ENCODE measurements around the gene MON1A. TPM values are rescaled to one million over a fixed set of nuclear protein-coding genes. Genes with fewer than 3 reads are reported as not detected.

The MON1A gene
- total and polyA plus RNA-seq, 2 of the 8 experiments (the other 6 are each of a cell fraction or from before 2014, with no cell fraction given) = 10.3 to 14.1 TPM

DNA sequence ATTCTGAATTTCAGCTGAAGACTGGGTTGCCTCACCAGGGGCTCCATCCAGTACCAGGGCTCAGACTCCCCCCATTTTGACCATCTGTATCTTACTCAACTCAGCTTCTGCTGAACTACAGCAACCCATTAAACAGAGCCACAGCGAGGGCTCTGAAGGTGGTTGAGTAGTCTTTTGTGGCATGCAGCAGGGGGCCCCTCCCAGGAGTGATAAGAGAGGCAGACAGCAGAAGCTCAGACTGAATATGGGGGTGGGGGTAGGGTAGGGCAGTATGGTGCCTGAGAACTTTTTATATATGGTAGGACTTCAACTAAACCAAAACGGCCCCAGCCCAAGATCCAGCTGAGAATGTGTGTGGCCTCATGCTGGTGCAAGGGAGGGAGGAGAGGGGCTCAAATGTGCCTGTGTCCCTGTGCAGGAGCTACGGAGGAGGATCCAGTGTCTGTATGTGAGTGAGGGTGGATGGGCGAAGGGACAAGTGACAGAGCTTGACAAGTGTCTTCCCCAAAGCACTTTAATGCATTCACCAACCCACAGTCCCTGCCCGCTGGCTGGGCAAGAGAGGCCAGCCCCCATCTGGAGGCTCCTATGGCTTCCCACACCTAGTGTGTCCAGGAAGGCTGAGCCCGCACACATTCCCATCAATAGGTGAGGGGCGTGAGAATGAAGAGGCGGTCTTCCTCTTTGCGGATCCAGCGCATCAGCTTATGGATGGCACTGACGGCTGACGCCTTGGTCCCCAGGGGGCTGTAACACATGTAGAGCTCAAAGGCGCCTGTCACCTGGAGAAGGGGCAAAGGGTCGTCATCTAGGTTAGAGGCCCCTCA is 21.0 kb downstream of the MON1A start:
- Histone ChIP-seq H3K18ac (ENCODE audit: extremely low read depth, low read length) (no peak overlapping the region), H3K36me3 (ENCODE audit: control insufficient read depth in 2 of 4, insufficient read depth in 4 of 4, low read length in 3 of 4) (no peaks in the 10 kb centered on the region), H2BK5ac (ENCODE audit: low read depth, low read length) (no peak overlapping the region), H2BK20ac (ENCODE audit: low read length) (peak overlapping the region; percentile 52; the same call in 1 of the 2 replicates), H2BK120ac (replicated peaks; ENCODE audit: low read depth, low read length) (no peak overlapping the region), H3K9me3 (ENCODE audit: insufficient read depth in 2 of 2, low read depth in 1 of 2, low read length in 1 of 2) (no peaks in the 10 kb centered on the region), H3K56ac (replicated peaks; ENCODE audit: insufficient read length, low read depth, low read length) (no peak overlapping the region), H4K91ac (replicated peaks; ENCODE audit: insufficient read length, low read length) (no peak overlapping the region), H3K4me1 (replicated peaks in 1 of 4; ENCODE audit: control insufficient read depth in 3 of 4, insufficient read depth in 4 of 4, low read length in 3 of 4) (peaks cover 5 to 43% (median 26%) of the 10 kb centered on the region in 4 experiments), H3K4me3 (ENCODE audit: extremely low read depth in 1 of 4, insufficient read depth in 2 of 4, low read depth in 3 of 4, low read length in 4 of 4) (no peak overlapping the region), H4K20me1 (replicated peaks in 1 of 2; ENCODE audit: control insufficient read depth in 1 of 2, insufficient read depth in 2 of 2, low read length in 2 of 2) (peaks cover 0 to 7% of the 10 kb centered on the region in 2 experiments), H3K23ac (ENCODE audit: insufficient read length) (no peak overlapping the region), H4K5ac (ENCODE audit: insufficient read length, low read depth, low read length) (no peak overlapping the region), H2BK15ac (ENCODE audit: low read length) (no peak overlapping the region), H2AK5ac (ENCODE audit: low read depth, low read length) (no peak overlapping the region), H4K8ac (ENCODE audit: extremely low read depth, insufficient read depth, low read length) (no peak overlapping the region; the same call in 1 of the 2 replicates), H3K79me1 (ENCODE audit: low read depth, low read length) (no peaks in the 10 kb centered on the region), H2AFZ (ENCODE audit: low read length) (no peak overlapping the region), H3K4me2 (ENCODE audit: insufficient read depth in 1 of 2, low read depth in 2 of 2, low read length in 2 of 2) (no peak overlapping the region), H3K79me2 (ENCODE audit: control insufficient read depth in 1 of 2, insufficient read depth in 2 of 2, low read length in 2 of 2) (no peaks in the 10 kb centered on the region), H3K14ac (ENCODE audit: insufficient read length) (no peak overlapping the region), H3K27me3 (replicated peaks in 1 of 4; ENCODE audit: control insufficient read depth in 3 of 4, extremely low read depth in 1 of 4, insufficient read depth in 3 of 4, low read length in 3 of 4) (peaks cover 0 to 18% (median 14%) of the 10 kb centered on the region in 4 experiments; a peak in 5 of 7 replicates), H3K27ac (ENCODE audit: low read depth, low read length) (no peak overlapping the region), H3K9ac (replicated peaks in 1 of 4; ENCODE audit: extremely low read depth in 1 of 4, low read depth in 3 of 4, low read length in 3 of 4) (no peak overlapping the region), H3K4ac (replicated peaks; ENCODE audit: insufficient read length, low read depth, low read length) (no peak overlapping the region), H2BK12ac (ENCODE audit: low read depth, low read length) (no peak overlapping the region; the same call in 1 of the 2 replicates), H3K23me2 (ENCODE audit: low read depth, low read length) (peaks cover 8% of the 10 kb centered on the region; the same call in 1 of the 2 replicates)
- FAIRE-seq = no peak
- ChIA-PET CTCF (ENCODE audit: partially characterized antibody) (interaction anchor here (0.7 to 16.1 kb wide), 20 partner anchors 9 to 208 kb away, joined by 3 to 306 read pairs (median 6); partner anchors contain the start of genes INKA1, MON1A and RBM6), POLR2A (ENCODE audit: partially characterized antibody) (interaction anchor here (1.0 to 1.6 kb wide), 5 partner anchors 11 to 40 kb away, joined by 3 to 8 read pairs (median 6); partner anchors contain the start of gene MON1A)
- WGBS, 2 experiments (ENCODE audit: extremely low coverage in 1 of 2, insufficient coverage in 1 of 2, insufficient read length in 1 of 2, insufficient replicate concordance in 2 of 2, low coverage in 1 of 2, low lambda C conversion rate in 2 of 2, missing lambda C conversion rate in 1 of 2) = 89% methylated on average over 14 of the region's 14 CpGs; no CpG with 5 or more reads in 1 of the 2 experiments
- DNase-seq (ENCODE audit: low read depth in 1 of 2, low spot score in 2 of 2) = no peak
- TF ChIP-seq SUZ12 (IDR thresholded peaks at IDR 0.05; ENCODE audit: low read length) (no peak), SIRT6 (IDR thresholded peaks at IDR 0.05; ENCODE audit: low read length) (no peak), RFX5 (IDR thresholded peaks at IDR 0.05; ENCODE audit: borderline replicate concordance, low read depth, low read length) (no peak)
